Stomach (tissue), 9 donors: ENCODE results near the gene NABP1. TPM values are rescaled to one million over a fixed set of nuclear protein-coding genes. Genes with fewer than 3 reads are reported as not detected.

Experiments
- DNase-seq, 2 donors: peaks; one replicate each; pipeline versions ENCODE4 v3.0.0 to v3.0.0-alpha.2; 2013 to 2019
- H3K27ac ChIP-seq, 5 donors: fragments of 200-600 bp in 4 of 5; sonication (generic) in 4 of 5; one replicate each; pipeline ENCODE4 v1.5.1; 2013 to 2019; ENCODE audit warnings: mild to moderate bottlenecking in 1 of 5, moderate library complexity in 1 of 5
- H3K27me3 ChIP-seq, 3 donors: fragments of 200-600 bp; sonication (generic); one replicate each; pipeline ENCODE4 v1.5.1; 2017 to 2019; ENCODE audit warnings: mixed run types in 1 of 3
- H3K36me3 ChIP-seq, 4 donors: fragments of 200-600 bp; sonication (generic); 1 replicate in 3 of 4; 2 replicates in 1 of 4; pipeline ENCODE4 v1.5.1; 2016 to 2019
- H3K4me1 ChIP-seq, 4 donors: fragments of 200-600 bp; sonication (generic); one replicate each; pipeline ENCODE4 v1.5.1; 2016 to 2019
- H3K4me3 ChIP-seq, 4 donors: fragments of 200-600 bp; sonication (generic) in 3 of 4; one replicate each; pipeline ENCODE4 v1.5.1; 2016 to 2019; ENCODE audit warnings: mild to moderate bottlenecking in 1 of 4
- H3K9me3 ChIP-seq, 4 donors: fragments of 200-600 bp; sonication (generic); one replicate each; pipeline ENCODE4 v1.5.1; 2016 to 2019
- CTCF ChIP-seq, 7 experiments: fragments of 450-650 bp in 4 of 7; fragments of 200-600 bp in 3 of 7; sonication (generic) in 3 of 7; IDR thresholded peaks; one replicate each; pipeline ENCODE4 v1.5.1; 2016 to 2019; ENCODE audit warnings: antibody characterized with exemption in 7 of 7, control low read depth in 2 of 7, mild to moderate bottlenecking in 1 of 7
- EP300 ChIP-seq: sonication (generic); formaldehyde crosslinking; IDR thresholded peaks from one replicate; pipeline ENCODE4 v1.6.1; 2017; ENCODE audit warnings: antibody characterized with exemption
- POLR2A ChIP-seq, 4 donors: fragments of 450-650 bp; IDR thresholded peaks; one replicate each; pipeline ENCODE4 v1.6.1; 2016; ENCODE audit warnings: antibody characterized with exemption in 4 of 4, control low read depth in 2 of 4, mild to moderate bottlenecking in 1 of 4, moderate library complexity in 1 of 4
- POLR2AphosphoS5 ChIP-seq, 3 donors: sonication (generic); formaldehyde crosslinking; IDR thresholded peaks; one replicate each; pipeline ENCODE4 v1.6.1; 2016; ENCODE audit warnings: antibody characterized with exemption in 3 of 3
- WGBS, 5 donors: extraction: QIAGEN DNeasy Blood & Tissue Kit in 3 of 5; methylation state at CpG; one replicate each; pipeline versions ENCODE4 v1.1.5 to v1.1.7; 2013 to 2018; 5-methylcytosine and 5-hydroxymethylcytosine counted together
- intact Hi-C: fragments of 100-400 bp; cut with DNase I; formaldehyde crosslinking; loops from one replicate; pipeline ENCODE4 v1.15.1; 2023; ENCODE audit warnings: low total_unique reads
- polyA plus RNA-seq, 3 donors: library from polyadenylated mRNA; stranded (reverse); fragments of 200-250 nt; gene quantifications; one replicate each; pipeline ENCODE4 v1.2.3, GENCODE V29; 2013
- total RNA-seq, 5 donors: library from RNA; depleted of rRNA; stranded (reverse); fragments of >200 nt; gene quantifications; one replicate each; pipeline versions ENCODE4 v1.1.0 to v1.2.3, GENCODE V29; 2014 to 2016
- donor health status: healthy with polysubstance abuse.
- donor health status: Bipolar disorder and iron deficiency.
- donor health status: healthy.

NABP1 gene
- total and polyA plus RNA-seq, 8 donors, result 1.4 to 30.1 (median 9.2) TPM

GRCh38 chr2:191679818-191680600 lies 2.1 kb downstream of the NABP1 start:
- Histone ChIP-seq H3K9me3 (no peaks in the 10 kb centered on the region), H3K4me3 (peak overlapping the region in 3 of 4 donors; percentile 61 to 70 (median 68)), H3K36me3 (peaks cover 8 to 33% (median 29%) of the 10 kb centered on the region in 4 donors), H3K27me3 (no peaks in the 10 kb centered on the region), H3K27ac (peak overlapping the region in 4 of 5 donors; percentile 93 to 98 (median 98)), H3K4me1 (peaks cover 4 to 46% (median 16%) of the 10 kb centered on the region in 4 donors)
- intact Hi-C loops, result no loop called here
- TF ChIP-seq POLR2AphosphoS5 (IDR thresholded peaks at IDR 0.05) (peak in 2 of 3 donors; percentile 58 to 63), EP300 (no peak)
- peak in 1 of 2 donors; percentile 57 for DNase-seq
- 86 to 92% (median 91%) methylated on average over 4 of the region's 4 CpGs for WGBS, 5 donors

DNA sequence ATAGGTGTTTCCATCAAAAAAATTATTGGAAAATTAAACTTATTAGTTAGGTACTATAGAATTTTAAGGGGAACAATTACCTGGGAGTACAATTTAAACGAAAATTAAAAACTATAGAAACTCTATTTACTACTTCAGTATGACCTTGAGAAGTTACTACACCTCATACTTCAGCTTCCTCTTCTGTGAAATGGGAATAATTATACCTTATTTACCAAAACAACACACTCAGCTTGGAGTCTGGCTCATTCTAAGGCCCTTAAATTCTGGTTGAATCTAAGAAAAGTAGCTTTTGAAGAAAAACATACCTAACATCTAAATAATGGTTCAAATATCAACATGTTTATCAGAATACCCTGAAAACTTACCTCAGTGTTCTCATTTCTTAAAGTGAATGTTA lies 2.7 kb downstream of the NABP1 start:
- 69 to 80% (median 77%) methylated on average over 1 of the region's 1 CpG for WGBS, 5 donors
- H3K4me1 ChIP-seq, result peaks cover 4 to 46% (median 16%) of the 10 kb centered on the region in 4 donors
- peak overlapping the region in 2 of 4 donors; percentile 20 to 61 for H3K4me3 ChIP-seq
- peak overlapping the region in 4 of 5 donors; percentile 93 to 98 (median 98) for H3K27ac ChIP-seq
- no peaks in the 10 kb centered on the region for H3K27me3 ChIP-seq
- peaks cover 8 to 40% (median 35%) of the 10 kb centered on the region in 4 donors for H3K36me3 ChIP-seq
- no peaks in the 10 kb centered on the region for H3K9me3 ChIP-seq
- TF ChIP-seq POLR2A (IDR thresholded peaks at IDR 0.05) (no peak), CTCF (IDR thresholded peaks at IDR 0.05) (no peak), POLR2AphosphoS5 (IDR thresholded peaks at IDR 0.05) (no peak), EP300 (no peak)
- intact Hi-C loops, result no loop called here
- DNase-seq, result no peak

GRCh38 chr2:191682126-191682525 lies 4.2 kb downstream of the NABP1 start:
- DNase-seq, result no peak
- Histone ChIP-seq H3K36me3 (peaks cover 8 to 54% (median 45%) of the 10 kb centered on the region in 4 donors), H3K9me3 (no peaks in the 10 kb centered on the region), H3K4me1 (peaks cover 0 to 37% (median 12%) of the 10 kb centered on the region in 4 donors), H3K27ac (no peak overlapping the region), H3K27me3 (no peaks in the 10 kb centered on the region), H3K4me3 (no peak overlapping the region)
- TF ChIP-seq POLR2A (IDR thresholded peaks at IDR 0.05) (no peak), EP300 (no peak), POLR2AphosphoS5 (IDR thresholded peaks at IDR 0.05) (no peak), CTCF (IDR thresholded peaks at IDR 0.05) (no peak)
- WGBS, 5 donors, result 90 to 95% (median 92%) methylated on average over 6 of the region's 6 CpGs
- intact Hi-C loops, result no loop called here

GRCh38 chr2:191686066-191686465 lies 8.1 kb downstream of the NABP1 start:
- peaks cover 1 to 53% (median 8%) of the 10 kb centered on the region in 4 donors for H3K4me1 ChIP-seq
- no peak overlapping the region for H3K27ac ChIP-seq
- H3K4me3 ChIP-seq, result no peak overlapping the region
- no peak for TF ChIP-seq EP300
- no peak for TF ChIP-seq POLR2A (IDR thresholded peaks at IDR 0.05)
- TF ChIP-seq CTCF (IDR thresholded peaks at IDR 0.05), result no peak
- TF ChIP-seq POLR2AphosphoS5 (IDR thresholded peaks at IDR 0.05), result no peak
- WGBS, 5 donors, result 69 to 94% (median 87%) methylated on average over 2 of the region's 2 CpGs
- peaks cover 8 to 68% (median 50%) of the 10 kb centered on the region in 4 donors for H3K36me3 ChIP-seq
- intact Hi-C loops, result no loop called here
- DNase-seq, result no peak
- no peaks in the 10 kb centered on the region for H3K27me3 ChIP-seq
- H3K9me3 ChIP-seq, result no peaks in the 10 kb centered on the region
